ENCODE data around the gene RCSD1.

- TF ChIP-seq EZH2 (IDR thresholded peaks at IDR 0.05; ENCODE audit: insufficient read depth, low read length) (no peak), CTCF (IDR thresholded peaks at IDR 0.05; ENCODE audit: insufficient read depth, low read depth, low read length) (no peak)
Observed at GRCh38 chr1:167678422-167678821, 48.4 kb downstream of the RCSD1 start.

Data from astrocyte (in vitro differentiated cells and primary cell).